NCI-H82 treated with DMSO at 0.1 percent for 48 hours (cell line): Measurements from ENCODE around the gene ERICH4.
"Not testable (repeated sequence)": the region's sequence is repeated elsewhere in the genome, so short reads cannot be mapped to it uniquely, and the experiment has no call there.

Source experiments
- DNase-seq: peaks from one replicate; lab custom pipeline; 2025; ENCODE audit not compliant: unreplicated experiment; lab: John Stamatoyannopoulos, UW

The ERICH4 gene, protein sequence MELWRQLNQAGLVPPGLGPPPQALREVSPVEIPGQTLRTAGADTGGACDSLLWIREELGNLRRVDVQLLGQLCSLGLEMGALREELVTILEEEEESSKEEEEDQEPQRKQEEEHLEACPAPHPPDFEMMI

DNA sequence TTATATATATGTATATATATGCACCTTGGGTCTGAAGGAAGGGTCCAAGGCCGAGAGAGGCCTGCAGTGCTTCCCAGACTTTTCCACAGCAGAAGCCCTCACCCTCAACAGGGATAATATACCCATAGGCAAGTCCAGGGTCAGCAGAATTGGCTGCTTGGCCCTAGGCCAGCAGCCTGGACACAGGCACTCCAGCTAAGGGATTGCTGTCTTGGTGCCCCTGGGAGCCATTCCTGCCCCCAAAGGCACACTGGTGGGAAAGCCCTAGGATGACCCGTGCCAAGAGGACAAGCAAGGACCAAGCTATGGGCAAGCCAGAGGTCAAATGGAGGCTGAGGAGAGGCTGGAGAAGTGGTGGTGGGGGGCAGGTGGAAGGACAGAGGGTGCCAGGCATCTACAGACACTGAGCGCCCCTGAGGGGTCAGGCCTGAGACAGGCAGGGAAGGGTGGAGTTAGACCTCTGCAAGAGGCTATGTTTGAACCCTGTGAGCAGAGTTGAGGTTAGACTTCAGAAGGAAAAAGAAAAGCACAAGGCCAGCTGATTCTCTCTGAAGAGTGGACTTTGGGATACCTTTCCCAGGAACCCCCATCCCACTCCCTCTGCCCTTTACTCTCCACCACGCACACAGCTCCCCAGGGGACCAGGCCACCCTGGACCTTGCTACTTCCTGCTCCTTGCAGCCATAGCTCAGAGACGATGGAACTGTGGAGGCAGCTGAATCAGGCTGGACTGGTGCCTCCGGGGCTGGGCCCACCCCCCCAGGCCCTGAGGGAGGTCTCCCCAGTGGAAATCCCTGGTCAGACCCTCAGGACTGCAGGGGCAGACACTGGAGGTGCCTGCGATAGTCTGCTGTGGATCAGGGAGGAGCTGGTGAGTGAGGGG is at the start of gene ERICH4:
ERICH4 (plus strand) TSS at position 684 of the 883 bp plus-strand sequence; CDS start at position 698, 14 bp downstream.
- DNase-seq, result no peak

DNA sequence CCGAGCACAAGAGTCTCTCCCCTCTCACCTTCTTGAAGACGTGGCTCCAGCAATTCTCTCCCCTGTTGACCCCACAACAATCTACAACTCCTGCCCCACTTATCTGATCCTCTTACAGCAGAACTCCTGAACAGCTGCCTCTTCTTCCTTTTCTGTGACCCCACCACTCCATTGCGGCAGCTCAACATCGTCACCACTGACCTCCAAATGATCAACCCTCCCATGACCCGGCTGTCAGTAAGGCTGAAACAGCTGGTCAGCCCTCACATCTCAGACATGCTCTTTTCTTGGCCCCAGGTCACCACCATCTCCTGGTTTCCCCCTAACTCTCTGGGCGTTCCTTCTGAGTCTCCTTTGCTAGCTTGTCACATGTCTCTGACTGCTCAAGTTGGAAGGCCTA is 47.6 kb upstream of the ERICH4 start:
- no peak for DNase-seq

DNA sequence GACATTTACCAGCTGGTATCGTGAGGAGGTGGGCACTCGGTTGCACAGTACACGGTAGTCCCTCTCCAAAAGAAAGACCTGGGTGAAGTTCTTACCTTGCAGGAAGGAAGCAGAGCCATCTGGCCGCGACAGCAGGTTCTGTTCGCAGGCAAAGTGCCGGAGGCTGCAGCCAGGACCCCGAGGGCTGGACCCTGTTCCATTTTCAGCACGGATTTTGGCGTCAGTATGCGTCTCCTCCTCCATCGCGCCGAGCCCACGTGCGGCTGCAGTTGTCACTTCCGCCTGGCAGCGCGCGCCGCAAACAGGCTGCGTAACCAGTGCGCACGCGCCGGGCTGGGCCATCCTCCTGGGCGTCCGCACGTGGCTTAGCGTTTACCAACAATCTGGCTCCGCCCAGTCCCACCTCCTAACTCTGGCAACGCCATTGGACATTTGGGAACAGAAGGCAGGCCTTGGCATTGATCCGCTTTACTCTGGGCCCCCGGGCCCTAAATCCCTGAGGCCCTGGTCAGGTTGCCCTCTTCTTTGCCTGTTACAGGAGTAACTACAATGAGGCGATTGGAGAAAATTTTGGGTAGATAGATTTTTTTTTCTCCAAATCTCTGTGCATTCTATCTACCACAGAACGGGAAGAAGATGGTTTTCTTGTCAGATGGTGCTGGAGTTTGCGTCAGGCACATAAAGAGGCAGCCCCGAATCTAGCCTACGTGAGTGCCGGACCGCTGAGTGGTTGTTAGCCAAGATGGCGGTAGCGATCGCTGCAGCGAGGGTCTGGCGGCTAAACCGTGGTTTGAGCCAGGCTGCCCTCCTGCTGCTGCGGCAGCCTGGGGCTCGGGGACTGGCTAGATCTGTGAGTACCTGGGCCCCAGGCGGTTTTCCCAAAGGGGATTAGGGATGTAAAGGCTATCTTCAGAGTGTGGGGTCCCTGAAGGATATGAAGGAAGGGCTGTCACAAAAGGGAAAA is 45.6 kb upstream of the ERICH4 start, which contains the start of the genes BCKDHA and EXOSC5:
BCKDHA (plus strand) TSS at position 733 of the 964 bp plus-strand sequence; CDS start at position 743, 10 bp downstream.
EXOSC5 (minus strand) TSS at position 274 of the 964 bp plus-strand sequence; CDS start at position 243, 31 bp downstream.
- DNase-seq, result peak; percentile 99

DNA sequence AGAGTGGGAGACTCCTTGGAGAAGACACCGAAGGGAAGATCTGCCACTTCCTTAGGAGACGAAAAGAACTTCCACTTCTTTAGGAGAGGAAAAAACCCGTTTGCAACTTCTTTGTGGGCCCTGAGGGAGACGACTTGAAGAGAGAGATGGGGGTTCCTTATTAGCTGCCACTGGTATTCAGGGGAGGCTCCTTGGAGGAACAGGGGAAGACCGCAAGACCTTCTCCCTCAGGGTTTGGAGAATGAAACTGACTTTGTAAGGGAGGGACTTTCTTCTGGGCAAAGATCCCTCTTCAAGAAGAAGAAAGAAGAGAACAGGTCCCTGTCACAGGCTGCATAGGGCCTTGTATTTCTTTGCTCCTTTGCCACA is 44.9 kb upstream of the ERICH4 start:
- DNase-seq, result no peak

DNA sequence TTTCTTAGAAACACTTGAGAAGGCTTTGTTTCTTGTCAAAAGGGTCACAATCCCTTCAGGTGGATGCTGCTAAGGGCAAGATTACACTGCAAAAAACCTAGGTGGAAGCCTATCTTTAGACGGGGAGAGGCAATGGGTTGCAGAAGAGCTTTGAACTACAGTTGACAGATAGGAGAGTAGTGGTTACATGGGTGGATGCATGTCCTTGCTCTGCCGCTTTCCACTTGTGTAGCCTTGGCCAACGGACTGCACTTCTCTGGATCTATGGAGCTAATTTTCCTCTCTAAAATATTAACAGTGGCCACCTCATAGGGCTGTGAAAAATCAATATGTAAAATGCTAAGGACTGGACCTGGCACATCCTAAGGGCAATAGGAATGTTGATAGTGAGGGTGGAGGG is 44.4 kb upstream of the ERICH4 start:
- DNase-seq, result no peak

DNA sequence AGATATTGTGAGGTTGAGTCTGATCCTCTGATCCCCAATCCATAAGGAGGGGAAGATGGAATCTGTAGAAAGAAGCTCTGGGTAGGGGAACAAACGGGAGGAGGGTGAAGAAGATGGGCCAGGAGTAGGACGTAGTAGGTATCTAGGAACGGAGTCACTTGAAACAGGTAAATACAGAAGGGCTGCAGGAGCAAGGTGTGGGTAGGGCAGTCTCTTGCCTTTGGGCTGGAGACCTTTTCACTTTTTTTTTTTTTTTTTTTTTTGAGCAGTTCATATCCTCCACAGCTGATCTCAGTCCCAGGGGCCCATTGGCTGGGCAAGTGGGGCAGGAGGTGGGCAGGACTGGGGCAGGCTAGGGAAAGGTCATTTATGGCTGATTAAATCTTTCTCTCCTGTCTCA is 43.9 kb upstream of the ERICH4 start:
- DNase-seq, result no peak

DNA sequence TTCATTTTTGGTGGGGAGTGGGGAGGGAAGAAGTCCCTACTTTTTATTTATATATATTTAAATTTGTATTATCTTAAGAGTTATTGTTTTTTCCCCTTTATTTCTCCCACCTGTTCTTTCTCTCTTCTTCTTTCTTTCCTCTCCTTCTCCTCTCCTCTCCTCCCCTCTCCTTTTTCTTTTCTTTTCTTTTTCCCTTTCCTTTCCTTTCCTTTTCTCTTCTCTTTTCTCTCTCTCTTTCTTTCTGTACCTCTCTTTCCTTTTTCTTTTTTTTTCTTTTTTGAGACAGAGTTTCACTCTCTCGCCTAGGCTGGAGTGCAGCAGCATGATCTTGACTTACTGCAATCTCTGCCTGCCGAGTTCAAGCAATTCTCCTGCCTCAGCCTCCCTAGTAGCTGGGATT is 43.4 kb upstream of the ERICH4 start:
- no peak for DNase-seq

DNA sequence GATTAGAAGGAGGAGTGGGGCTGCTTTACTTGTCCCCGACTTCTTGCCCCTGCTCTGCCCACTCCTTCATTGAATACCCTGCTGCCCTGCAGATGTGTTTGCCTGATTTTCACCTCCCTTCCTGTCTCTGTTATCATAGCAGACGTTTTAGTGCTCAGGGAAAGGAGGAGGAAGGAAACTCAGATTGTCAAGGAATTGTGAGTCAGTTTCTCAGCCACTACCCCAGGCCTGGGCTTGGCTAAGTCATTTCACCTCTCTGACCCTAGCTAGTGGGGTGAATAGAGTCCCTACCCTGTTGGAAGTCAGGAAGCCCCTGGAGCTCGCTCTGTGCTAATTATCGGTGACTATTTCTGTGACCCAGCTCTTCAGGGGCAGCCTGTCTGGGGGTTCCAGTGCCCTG is 41.5 kb upstream of the ERICH4 start:
- no peak for DNase-seq

DNA sequence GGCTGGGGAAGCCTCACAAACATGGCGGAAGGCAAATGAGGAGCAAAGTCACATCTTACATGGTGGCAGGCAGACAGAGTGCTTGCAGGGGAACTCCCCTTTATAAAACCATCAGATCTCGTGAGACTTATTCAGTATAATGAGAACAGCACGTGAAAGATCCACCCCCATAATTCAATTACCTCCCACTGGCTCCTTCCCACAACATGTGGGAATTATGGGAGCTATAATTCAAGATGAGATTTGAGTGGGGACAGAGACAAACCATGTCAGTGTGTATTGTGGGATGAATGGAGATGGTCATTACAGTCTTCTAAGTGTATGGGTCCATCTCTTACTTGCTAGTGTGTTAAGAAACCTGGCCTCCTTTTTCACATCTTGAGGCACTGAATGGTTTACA is 40.9 kb upstream of the ERICH4 start:
- DNase-seq, result no peak

DNA sequence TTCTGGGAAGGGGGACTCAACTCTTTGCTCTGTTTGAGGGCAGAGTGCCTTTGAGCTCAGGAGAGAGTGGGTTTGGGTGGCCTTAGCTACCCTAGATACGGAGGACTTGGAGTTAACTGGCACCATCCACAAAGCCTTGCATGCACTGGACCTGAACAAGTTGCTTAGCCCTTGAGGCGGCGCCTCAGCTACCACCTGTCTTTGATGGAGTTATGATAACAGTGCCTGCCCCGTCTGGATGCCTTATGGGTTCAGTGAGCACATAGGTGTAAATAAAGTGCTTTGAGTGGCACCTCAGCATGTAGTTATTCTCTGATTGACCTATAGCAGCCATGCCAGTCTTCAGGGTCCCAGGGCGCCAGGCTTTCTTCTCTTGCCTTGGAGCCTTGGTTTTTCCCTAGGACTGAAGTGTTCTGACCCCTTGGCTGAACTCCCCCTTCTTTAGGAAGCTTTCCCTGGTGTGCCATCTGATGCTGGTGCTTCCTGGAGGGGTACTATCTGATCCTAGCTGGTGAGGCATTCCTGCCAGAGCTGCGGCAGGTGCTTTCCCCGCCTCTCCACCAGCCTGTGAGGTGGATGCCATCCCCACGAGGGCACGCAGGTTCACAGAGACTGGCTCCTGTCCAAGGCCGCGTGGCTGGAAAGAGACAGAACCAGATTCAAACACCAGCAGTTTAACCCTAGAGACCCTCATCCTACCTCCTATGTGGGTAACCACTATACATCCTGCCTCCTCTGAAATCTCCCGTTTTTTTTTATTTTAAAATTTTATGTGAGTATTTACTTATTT is 39.6 kb upstream of the ERICH4 start:
- DNase-seq, result no peak

DNA sequence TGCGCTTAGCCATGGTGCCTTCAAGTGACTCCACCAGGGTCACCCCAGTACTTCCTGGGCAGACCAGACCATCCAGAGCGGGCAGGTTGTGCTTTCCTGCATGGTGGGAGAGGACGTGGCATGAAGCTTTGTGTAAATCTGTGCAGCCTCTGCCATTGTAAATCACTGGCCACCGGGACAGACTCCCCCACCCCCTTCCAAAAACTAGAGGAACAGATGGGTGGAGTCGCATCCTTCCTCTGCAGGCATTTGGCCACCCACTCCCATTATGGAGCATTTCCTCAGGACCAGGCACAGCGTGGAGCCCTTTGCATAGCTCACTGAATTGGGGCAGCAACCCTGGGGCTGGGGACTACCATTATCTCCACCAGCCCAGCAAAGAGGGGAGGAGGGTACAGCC is 37.2 kb upstream of the ERICH4 start:
- no peak for DNase-seq

DNA sequence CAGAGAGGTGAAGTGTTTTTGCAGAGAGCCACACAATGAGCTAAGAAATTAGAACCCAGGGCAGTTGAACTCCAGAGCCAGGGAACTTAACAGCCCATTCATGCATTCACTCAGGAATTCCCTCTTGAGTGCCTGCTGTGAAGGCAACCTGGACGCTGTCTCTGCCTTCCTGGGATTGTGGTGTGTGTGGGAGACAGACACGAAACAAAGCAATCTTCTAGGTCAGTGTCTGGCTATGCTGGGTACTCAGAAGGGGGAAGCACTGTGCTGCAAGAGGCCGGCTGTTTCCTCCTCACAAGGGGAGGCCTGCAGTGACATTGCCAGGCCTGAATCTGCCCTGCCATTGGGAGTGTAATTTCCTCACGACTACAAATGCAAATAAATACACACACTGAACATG is 35.7 kb upstream of the ERICH4 start:
- no peak for DNase-seq

DNA sequence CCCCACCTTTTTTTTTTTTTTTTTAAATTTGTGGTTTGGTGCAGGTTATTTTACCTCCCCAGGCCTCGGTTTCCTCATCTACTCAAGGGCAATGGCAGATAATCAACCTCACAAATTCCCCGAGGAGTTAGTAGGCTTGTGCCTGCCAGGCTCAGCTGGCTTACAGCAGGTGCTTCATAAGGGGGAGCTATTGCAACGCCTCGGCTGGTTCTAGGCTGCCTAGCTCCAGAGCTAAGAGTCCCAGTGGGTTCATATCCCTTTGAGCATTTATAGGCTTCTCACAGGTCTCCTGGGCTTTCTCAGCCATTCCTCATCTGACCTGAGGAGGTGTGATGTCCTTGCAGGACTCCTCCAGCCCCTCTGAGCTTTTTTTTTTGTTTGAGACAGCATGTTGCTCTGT is 34.7 kb upstream of the ERICH4 start:
- no peak for DNase-seq

DNA sequence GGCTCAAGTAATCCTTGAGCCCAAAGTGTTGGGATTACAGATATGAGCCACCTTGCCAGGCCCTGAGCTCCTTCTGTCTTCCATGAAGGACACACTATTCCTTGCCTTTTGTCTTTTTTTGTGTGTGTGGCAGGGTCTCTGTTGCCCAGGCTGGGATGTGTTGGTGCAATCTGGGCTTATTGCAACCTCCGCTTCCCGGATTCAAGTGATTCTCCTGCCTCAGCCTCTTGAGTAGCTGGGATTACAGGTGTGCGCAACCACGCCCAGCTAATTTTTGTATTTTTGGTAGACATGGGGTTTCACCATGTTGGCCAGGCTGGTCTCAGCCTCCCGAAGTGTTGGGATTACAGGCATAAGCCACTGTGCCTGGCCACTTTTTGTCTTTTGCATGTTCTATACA is 34.1 kb upstream of the ERICH4 start:
- DNase-seq, result not testable (repeated sequence)

DNA sequence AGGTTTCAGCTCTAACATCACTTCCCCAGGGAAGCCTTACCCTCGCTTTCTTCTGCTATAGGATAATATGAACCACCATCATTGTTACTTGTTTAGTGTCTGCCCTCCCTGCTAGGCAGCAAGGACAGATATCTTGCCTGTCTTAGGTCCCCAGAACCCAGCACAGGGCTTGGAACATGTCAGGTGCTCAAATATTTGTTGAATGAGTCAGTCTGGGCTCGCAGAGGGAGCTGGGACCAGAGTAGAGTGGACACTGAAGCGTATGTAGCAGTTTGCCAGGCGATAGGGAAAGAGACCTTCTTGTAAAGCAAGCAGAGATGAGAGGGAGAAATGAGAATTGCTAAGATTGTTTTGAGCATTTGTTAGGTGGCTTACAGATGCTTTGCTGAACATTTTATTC is 33.7 kb upstream of the ERICH4 start:
- DNase-seq, result no peak

DNA sequence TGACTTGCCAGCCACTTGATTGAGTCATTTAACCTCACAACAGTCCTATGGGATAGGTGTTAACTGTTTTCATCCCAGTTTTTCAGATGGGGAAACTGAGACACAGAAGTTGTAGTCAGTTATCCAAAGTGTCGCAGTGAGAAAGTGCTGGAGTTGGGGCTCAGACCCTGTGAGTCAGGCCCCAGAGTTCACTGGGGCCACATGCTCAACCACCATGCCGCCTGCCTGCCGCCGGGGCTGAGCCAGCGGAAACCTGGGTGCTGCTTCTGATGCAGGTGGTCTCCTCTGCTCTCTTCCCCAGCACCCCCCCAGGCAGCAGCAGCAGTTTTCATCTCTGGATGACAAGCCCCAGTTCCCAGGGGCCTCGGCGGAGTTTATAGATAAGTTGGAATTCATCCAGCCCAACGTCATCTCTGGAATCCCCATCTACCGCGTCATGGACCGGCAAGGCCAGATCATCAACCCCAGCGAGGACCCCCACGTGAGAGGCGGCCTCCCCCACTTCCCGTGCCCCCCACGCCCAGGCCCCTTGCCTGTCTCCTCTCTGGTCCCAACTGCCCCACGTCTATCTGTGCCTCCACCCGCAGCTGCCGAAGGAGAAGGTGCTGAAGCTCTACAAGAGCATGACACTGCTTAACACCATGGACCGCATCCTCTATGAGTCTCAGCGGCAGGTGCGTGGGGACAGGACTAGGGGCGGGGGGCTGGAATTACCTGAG is 32.5 kb upstream of the ERICH4 start:
- no peak for DNase-seq

DNA sequence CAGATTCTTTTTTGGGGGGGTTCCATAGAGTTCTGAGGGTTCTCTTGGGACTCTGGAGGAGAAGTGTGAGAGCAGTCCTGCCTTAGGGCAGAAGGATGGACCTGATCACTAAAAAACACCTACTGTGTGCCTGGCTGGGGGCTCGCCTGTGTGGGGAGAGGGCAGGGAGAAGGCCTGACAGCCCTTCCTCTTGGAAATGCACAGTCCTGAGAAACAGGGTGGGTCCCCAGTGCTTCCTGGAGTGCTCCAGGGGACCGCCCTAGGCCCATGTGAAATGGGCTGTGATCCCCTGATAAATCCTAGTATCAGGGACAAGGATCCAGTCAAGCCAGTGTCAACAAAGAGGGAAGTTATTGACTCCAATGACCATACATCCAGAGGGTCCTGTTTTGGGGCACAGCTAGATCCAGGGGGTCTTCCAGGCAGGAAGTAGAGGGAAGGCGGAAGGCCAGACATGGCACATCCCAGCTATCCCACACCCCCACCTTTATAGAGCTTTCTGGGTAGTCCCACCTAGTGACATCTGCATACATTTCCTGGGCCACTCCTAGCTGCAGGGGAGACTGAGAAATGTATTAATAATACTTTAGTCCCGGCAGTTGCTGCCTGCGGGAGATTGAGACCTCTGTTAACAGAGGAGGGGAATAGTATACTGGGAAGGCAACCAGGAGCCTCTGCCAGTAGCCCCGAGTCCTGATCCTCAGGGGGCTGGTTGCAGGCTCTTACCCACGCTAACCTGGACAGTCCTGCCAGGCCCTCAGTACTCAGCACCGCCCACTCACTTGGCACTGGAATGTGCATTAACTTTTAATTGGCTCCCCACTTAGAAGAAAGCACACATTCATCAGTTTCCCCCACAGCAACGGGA is 31.6 kb upstream of the ERICH4 start:
- DNase-seq, result no peak

DNA sequence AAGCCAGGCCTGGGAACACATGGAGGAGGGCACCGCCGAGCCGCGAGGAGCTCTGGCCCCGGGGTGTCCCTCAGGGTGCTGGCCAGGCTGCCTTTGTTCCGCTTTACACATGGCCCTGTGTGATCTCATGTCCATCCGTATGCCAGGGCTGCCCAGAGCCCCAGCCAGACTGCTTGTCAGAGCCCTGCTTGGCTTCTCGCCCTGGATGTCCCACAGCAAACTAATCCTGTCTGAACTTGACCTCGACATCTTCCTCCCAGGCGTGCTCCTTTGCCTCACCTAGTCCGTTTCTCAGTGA is 31.0 kb upstream of the ERICH4 start:
- no peak for DNase-seq

DNA sequence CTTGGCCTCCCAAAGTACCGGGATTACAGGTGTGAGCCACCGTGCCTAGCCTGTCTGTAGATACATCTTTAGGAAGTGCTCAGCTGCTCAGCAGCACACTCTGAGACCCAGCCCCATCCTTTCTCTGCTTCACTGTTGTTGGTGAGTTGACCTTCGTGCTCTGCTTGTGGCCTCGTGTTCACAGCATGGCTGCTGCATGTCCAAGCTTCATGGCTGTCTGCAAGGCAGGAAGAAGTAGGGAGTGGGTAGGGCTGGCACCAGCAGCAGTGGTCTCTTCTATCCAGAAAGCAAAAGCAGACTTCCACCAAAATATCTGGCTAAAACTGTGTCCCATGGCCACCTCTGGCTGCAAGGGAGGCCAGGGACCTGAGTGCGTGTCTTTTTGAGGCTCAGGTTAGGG is 30.0 kb upstream of the ERICH4 start:
- DNase-seq, result no peak
